Measurements from ENCODE around the gene NR2F1-AS1.
A peak's percentile ranks its signal among the peaks of the same experiment; 100 is the strongest.

NR2F1-AS1 gene

GRCh38 chr5:93589152-93589828 lies 8.3 kb upstream of the NR2F1-AS1 start:
- DNase-seq: no peak

DNA sequence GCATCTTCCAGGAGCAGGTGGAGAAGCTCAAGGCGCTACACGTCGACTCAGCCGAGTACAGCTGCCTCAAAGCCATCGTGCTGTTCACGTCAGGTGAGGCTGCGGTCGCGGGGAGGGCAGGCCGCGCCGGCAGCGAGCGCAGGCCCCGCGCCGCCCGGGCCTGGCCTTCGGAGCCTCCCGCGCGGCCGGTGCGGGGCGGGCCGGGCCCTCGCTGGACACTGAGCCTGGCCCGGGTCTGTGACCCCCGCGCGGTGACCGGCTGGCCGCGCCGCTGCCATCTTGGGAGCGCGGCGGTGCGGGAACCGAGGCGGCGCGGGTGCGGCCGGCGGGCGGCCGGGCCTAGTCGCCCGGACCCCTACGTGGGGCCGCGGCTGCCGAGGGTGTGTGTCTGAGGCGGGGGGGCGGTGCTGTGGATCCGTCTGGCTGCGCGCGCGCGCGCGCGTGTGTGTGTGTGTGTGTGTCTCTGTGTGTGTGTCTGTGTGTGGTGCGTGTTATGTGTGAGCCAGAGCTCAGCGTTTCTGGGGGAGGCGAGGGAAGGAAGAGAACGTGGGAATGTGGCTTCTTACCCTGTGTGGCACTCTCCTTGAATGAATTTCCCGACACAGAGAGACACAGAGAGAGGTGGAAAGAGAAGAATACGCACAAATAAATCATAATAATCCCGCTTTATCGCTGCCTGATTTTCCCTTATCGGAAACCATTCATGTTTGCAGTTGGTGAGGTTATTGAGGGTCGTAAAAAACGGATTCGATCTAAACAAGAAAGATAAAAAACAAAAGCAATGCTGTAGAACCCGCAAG lies 7.5 kb upstream of the NR2F1-AS1 start:
- no peak for DNase-seq

- no peak for DNase-seq
These were observed 6.8 kb upstream of the NR2F1-AS1 start for GRCh38 chr5:93587597-93588351.

DNA sequence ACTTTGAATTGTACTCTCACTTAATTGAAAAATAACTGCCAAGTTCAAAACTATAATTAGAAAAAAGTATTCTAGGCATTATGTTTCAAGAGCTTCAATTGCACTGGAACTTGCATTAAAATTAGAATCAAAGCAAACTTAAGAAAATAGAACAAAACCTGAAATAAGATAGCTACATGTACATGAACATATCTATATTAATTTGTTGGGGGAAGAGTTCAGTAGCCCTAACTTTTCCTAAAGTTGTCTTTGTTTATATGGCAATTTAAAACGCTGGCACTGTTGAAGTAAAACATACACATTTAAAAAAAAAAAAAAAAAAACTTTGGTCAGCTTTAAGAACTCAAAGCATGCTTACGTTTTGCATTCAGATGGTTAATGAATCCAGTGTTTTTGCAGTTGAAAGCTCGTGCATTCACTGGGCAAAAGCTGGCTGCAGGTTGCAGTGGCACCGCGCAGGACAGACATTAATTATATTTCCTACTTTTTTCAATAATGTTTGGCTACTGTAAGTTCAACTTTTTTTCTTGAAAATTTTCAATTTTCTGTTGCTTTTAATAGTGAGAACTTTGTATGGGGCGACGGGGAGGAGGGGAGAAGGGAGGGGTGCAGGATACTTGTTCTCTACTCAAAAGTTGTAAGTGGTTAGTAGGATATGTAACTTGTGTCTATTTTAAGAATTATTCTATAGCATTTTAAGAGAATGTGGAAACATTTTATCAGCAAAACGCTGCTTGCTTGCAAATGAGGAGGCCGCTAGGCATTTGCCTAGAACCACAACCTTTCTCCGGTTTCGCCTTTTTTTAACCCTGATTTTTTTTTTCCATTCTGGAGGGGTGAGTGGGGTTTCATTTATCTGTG lies 5.9 kb upstream of the NR2F1-AS1 start:
- no peak for DNase-seq

- DNase-seq: no peak
These were observed 4.9 kb upstream of the NR2F1-AS1 start for GRCh38 chr5:93585767-93586385.

DNA sequence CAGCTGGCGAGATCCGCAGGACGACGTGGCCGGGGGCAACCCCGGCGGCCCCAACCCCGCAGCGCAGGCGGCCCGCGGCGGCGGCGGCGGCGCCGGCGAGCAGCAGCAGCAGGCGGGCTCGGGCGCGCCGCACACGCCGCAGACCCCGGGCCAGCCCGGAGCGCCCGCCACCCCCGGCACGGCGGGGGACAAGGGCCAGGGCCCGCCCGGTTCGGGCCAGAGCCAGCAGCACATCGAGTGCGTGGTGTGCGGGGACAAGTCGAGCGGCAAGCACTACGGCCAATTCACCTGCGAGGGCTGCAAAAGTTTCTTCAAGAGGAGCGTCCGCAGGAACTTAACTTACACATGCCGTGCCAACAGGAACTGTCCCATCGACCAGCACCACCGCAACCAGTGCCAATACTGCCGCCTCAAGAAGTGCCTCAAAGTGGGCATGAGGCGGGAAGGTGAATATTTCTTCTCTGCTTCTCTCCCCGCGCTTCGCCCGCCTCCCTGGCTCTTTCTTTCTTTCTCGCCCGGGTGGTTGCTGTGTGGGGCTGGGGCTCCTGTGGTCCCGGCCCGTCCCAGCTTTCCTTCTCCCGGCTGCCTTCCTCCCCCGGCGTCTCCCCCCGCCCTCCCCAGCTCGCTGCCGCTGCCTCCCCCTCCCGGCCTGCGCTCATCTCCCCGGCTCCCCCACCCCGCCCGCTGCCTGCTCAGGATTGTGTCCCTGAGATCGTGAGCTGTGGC lies 4.2 kb upstream of the NR2F1-AS1 start:
- DNase-seq: no peak

DNA sequence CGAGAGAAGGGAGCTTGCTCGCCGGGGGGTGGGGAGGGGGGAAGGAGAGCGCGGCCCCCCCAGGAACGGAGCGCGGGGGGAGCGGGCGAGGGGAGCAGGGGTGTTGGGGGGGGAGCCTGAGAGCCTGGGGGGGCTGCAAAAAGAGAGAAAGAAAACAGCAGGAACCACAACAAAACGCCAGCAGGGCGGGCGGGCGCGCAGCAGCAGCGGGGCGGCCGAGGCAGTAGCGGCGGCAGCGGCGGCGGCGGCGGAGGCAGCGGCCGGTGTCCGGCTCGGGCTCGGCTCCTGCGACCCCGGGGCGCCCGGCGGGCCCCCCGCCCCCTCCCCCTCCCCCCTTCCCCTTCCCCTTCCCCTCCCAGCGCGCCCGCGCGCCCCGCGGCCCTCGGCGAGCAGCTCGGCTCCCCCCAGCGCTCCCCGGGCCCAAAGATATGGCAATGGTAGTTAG lies 3.6 kb upstream of the NR2F1-AS1 start:
- no peak for DNase-seq

- DNase-seq: peak; percentile 63
These were observed 3.0 kb upstream of the NR2F1-AS1 start for GRCh38 chr5:93583768-93584595.

- no peak for DNase-seq
These were observed 2.4 kb upstream of the NR2F1-AS1 start for GRCh38 chr5:93583439-93583767.

DNA sequence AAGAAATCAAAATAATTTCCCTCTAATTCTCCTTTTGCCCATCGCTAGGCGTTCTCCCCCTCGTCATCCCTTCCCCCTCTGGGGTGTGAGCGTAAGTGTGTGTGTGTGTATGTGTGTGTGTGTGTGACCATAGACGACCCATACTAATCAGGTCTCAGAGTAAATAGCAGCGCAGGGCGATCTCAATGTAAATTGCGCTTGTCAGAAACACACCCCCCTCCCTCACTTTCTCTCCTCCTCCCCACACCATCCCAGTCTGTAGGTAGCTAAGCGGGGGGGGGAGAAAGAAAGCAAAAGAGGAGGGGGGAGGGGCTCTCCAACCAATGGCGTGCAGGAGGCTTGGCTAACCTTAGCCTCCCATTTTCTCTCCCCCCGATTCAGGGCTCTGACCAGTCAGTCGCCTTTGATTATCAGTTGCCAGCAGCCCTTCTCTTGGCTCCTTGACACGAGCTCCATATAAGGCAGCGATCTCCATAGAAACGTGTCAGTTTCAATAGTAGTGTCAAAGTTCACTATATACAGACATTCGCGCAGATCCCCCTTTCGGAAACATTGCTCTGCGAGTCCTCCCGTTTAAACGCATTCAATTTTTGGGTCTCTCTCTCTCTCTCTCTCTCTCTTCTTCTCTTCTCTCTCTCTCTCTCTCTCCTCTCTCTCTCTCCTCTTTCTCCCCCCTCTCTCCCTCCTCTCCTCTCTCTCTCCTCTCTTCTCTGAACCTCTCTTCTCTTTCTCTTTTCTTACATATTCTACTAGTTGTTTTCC lies 1.8 kb upstream of the NR2F1-AS1 start, which contains the start of gene NR2F1:
NR2F1 (plus strand) TSS at position 546 of the 762 bp plus-strand sequence. CDS start 1,802 bp downstream, outside the sequence.
- peak; percentile 90 for DNase-seq

DNA sequence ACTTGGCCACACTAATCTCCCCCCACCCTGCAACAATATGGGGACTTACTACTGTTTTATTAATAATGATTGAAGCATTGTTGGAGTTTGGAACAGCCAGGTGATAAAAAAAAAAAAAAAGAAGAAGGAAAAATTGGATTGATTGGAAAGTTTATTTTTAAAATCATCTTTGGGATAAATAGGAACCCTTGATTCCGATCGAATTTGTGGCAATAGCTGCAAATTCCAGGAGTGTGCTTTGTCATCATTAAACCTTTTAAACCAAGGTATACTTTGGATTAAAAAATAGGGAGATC lies 1.1 kb upstream of the NR2F1-AS1 start:
- no peak for DNase-seq

- DNase-seq: no peak
These were observed 724 bp downstream of the NR2F1-AS1 start for GRCh38 chr5:93580063-93580926.

DNA sequence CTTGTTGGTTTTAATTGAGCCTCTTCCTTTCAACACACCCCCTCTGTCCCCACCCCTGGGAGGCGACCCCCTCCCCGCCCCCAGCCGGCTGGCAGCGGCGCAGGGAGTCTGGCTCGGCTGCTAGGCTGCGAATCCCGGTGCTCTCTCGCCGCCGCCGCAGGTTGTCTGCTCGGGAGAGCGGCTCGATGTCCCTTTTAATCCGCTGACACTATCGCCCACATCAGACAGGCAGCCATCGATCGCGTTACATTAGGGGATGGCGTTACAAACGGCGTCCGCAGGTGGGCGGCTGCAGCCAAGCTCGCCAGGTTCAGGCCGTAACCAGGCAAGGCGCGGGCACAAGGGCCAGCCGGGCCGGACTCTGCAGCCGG lies 1.3 kb downstream of the NR2F1-AS1 start:
- DNase-seq: no peak

DNA sequence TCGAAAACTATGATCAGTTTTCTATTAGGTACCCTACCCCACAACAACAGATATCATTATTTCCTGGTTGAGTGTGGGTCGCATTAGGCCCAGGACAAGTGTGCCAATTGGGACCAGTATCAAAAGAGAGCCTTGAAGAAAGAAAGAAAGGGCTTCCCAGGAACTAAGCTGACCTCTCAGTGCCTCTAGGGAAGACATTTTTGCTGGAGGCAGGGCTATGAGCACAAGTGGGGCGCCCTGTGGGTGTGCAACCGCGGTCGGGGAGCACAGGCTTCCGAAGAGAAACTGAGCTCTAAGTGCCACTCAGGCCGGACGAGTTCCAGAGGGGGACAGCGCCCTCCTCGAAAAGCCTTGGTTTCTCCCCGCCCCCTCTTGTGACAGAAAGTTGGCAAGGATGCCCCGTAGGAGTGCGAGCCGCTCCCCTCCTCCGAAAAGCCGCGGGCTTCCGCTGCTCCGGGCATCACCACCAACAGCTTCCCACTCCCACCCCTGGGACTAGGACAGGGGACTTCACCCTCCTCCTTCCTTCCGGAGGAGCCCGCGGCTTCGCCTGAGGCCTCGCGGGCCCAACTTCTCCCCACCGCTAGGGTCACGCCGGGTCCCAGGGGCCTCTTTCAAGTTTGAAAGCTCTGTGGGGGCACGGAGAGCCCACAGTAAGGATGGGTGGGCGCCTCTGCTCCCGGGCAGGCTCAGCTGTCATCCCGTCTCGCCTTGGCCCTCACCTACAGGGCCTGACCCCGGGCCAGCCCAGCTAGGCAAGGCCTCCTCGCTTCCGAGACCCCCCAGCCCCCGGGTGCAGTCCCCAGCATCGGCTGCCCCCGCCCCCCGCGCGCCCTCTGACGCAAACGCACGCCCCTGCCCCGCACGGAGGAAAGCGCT lies 2.0 kb downstream of the NR2F1-AS1 start:
- DNase-seq: no peak

DNA sequence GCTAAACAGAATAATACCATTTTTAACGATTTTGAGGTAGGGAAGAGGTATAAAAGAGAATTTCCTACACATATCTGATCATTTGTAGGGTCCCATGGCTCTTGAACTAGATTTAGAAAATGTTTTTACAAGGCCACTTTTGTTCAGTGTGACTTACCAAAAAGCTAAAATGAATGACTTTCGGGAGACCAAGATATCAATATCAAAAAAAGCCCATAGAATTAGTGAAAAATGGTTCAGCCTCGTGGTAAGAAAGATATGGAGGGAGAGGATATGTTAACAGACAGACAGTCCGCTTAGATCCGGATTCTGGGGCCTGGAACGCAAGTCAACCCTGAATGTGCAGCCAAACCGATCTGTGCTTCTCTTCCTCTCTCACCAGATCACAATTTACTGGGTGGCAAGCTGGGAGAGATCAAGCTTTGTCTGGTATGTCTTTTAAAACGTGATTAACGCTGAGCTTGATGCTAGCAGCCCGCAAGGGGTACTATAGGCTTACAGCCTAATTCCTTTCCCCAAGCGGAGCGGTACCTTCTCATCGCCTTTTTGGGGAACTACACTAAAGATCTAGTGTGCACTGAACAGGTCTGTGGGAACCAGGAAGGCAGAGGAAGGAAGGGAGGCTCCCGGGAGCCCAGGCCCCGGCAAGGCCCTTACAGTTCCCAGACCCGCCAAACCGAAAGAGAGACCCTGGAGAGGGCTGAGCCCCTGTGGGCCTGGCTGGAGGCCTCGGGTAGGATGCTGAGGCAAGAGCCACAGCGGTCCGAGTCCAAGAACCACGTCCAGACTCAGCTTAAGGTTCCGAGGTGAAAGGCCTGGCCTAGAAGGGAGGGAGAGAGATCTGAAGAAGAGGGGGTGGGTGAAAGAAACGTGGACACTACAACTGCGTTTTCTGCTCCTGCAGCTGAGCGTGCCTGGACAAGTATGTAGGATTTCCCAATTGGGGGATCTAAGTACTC lies 2.9 kb downstream of the NR2F1-AS1 start:
- no peak for DNase-seq

DNA sequence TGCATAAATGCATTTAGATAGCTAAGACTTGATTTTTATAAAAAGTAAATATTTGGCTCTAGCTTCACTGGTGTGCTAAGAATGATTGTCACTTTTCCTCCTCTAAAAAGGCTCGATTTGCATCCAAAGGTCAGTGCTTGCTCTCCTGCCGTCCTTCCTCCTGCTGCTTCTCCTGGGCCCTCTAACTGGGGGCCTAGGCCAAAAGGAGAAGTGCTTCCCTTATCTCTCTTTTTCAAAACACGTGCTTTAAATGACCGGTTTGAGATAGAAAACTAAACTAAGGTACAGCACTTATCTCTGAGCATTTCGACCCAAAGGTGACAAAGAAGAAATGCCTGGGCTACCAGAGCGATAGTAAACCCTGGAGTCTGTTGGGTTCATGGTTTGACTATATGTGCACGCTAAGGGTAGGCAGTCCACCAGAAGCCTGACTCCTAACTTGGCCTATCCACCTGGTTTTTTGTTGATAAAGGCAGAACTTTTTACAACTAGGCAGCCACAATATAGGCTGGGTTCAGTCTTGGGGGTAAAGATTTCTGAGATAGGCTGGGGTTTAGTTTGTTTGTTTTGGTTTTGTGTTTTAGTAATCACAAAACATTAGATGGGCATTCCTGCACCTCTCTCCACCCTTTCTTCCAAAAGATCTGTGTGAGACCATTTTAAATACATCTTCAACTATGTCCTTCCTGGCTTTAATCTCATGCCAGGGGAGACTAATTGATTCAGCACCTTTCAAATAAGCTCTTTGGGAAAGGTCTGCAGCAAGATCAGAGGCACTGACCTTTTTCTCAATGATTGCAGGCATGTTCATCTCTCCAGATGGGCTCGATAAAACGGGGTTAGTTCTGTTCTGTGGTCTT lies 3.8 kb downstream of the NR2F1-AS1 start:
- DNase-seq: no peak

Data from fibroblast of upper back skin (primary cell).